BE2C (cell line): ENCODE measurements around the gene SMIM35.

ENCODE experiments used
- DNase-seq: peaks from one replicate; pipeline ENCODE4 v3.0.0-alpha.2; 2020
- H3K27me3 ChIP-seq: fragments of 250-450 bp; sonication (Bioruptor Pico); 2 replicates; pipeline ENCODE4 v1.5.1; 2020; ENCODE audit warnings: mild to moderate bottlenecking
- H3K36me3 ChIP-seq: fragments of 250-450 bp; sonication (Bioruptor Pico); 2 replicates; pipeline ENCODE4 v1.5.1; 2020; ENCODE audit warnings: mild to moderate bottlenecking
- H3K4me1 ChIP-seq: fragments of 250-450 bp; sonication (Bioruptor Pico); 2 replicates; pipeline ENCODE4 v1.5.1; 2020
- H3K4me3 ChIP-seq: 2 replicates; pipeline ENCODE4 v1.5.1; 2011; ENCODE audit warnings: low read depth, low read length
- H3K9me3 ChIP-seq: fragments of 250-450 bp; sonication (Bioruptor Pico); 2 replicates; pipeline ENCODE4 v1.5.1; 2020
- TF ChIP-seq, protein P1 (sequence below): IDR thresholded peaks from 2 replicates; pipeline ENCODE4 v1.5.1; 2012; ENCODE audit warnings: mild to moderate bottlenecking, low read depth, low read length

SMIM35 gene

DNA sequence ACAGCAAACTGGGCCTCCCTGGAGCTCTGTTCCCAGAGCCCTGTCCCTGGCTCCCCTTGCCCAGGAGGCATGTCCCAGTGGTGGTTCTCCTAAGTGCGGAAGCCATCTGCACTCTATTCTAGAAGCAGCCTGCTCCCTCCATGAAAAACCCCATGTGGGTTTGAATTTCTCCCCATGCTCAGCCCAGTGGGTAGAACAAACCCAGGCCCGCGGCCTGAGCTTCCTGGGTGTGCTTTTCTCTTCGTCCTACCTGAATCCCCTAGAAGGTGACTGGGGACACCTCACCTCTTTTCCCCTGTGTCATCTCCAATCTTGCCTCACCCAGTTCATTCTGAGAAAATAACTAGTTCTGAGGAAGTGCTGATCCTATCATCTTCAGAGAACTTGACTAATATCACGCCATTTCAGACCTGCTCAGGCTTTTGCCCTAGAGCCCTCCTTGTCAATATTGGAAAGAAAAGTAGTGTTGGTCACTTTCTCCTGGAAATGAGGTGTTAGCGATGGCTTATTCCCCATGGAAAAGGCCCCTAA lies 84.7 kb downstream of the SMIM35 start:
- Histone ChIP-seq H3K4me1 (no peaks in the 10 kb centered on the region), H3K36me3 (no peaks in the 10 kb centered on the region), H3K9me3 (no peaks in the 10 kb centered on the region), H3K27me3 (0 out of 2 replicates have a peak, but pooled peaks cover 4% of the 10 kb centered on the region), H3K4me3 (no peak overlapping the region)
- TF ChIP-seq, protein P1, sequence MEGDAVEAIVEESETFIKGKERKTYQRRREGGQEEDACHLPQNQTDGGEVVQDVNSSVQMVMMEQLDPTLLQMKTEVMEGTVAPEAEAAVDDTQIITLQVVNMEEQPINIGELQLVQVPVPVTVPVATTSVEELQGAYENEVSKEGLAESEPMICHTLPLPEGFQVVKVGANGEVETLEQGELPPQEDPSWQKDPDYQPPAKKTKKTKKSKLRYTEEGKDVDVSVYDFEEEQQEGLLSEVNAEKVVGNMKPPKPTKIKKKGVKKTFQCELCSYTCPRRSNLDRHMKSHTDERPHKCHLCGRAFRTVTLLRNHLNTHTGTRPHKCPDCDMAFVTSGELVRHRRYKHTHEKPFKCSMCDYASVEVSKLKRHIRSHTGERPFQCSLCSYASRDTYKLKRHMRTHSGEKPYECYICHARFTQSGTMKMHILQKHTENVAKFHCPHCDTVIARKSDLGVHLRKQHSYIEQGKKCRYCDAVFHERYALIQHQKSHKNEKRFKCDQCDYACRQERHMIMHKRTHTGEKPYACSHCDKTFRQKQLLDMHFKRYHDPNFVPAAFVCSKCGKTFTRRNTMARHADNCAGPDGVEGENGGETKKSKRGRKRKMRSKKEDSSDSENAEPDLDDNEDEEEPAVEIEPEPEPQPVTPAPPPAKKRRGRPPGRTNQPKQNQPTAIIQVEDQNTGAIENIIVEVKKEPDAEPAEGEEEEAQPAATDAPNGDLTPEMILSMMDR: no peak
- no peak for DNase-seq

DNA sequence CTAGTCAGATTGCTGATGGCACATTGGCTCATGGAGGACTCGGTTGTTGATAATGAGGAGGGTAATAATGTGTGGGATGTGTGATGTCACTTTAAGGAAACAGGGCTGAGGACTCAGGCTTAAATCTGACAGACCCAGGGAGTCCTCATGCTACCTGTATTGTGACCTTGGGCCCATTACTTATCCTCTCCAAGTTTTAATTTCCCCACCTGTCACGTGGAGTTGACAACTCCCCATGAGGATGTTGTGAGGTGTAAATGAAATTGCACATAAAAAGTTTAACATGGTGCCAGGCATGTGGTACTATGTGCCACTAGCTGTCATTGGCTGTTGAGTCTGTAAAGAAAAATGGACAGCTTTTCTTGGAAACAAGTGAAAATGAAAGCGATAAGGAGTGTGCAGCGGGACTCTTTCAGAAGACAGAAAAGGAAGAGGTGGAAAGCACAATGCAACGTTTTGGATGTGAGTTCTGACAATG lies 85.2 kb downstream of the SMIM35 start:
- Histone ChIP-seq H3K9me3 (no peaks in the 10 kb centered on the region), H3K27me3 (0 out of 2 replicates have a peak, but pooled peaks cover 4% of the 10 kb centered on the region), H3K4me3 (no peak overlapping the region), H3K4me1 (no peaks in the 10 kb centered on the region), H3K36me3 (no peaks in the 10 kb centered on the region)
- DNase-seq: no peak
- TF ChIP-seq, protein P1: no peak

DNA sequence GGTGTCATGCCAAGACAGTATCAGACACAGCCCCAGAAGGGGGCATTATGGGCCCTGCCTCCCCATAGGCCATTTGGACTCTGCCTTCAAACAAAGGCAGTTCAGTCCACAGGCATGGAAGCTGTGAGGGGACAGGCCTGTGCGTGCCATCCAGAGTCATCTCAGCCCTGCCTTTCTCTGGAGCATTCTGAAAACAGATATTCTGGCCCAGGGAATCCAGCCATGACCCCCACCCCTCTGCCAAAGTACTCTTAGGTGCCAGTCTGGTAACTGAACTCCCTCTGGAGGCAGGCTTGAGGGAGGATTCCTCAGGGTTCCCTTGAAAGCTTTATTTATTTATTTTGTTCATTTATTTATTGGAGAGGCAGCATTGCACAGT lies 85.9 kb downstream of the SMIM35 start:
- no peaks in the 10 kb centered on the region for H3K4me1 ChIP-seq
- H3K36me3 ChIP-seq: no peaks in the 10 kb centered on the region
- H3K27me3 ChIP-seq: 0 out of 2 replicates have a peak, but pooled peaks cover 4% of the 10 kb centered on the region
- DNase-seq: no peak
- no peak overlapping the region for H3K4me3 ChIP-seq
- H3K9me3 ChIP-seq: no peaks in the 10 kb centered on the region
- TF ChIP-seq, protein P1: no peak

DNA sequence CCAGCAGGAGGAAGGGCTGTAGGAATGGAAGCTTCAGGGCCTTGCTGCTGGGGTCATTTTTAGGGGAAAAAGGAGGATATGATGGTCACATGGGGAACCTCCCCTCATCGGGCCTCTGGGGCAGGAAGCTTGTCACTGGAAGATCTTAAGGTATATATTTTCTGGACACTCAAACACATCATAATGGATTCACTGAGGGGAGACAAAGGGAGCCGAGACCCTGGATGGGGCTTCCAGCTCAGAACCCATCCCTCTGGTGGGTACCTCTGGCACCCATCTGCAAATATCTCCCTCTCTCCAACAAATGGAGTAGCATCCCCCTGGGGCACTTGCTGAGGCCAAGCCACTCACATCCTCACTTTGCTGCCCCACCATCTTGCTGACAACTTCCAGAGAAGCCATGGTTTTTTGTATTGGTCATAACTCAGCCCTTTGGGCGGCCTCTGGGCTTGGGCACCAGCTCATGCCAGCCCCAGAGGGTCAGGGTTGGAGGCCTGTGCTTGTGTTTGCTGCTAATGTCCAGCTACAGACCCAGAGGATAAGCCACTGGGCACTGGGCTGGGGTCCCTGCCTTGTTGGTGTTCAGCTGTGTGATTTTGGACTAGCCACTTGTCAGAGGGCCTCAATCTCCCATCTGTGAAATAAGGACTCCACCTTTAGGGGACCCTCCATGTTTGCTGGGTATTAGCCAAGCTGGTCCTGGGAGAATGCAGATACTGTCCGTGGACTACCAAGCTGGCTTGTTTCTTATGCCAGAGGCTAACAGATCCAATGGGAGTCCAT lies 86.5 kb downstream of the SMIM35 start:
- H3K36me3 ChIP-seq: no peaks in the 10 kb centered on the region
- TF ChIP-seq, protein P1: no peak
- H3K27me3 ChIP-seq: 0 out of 2 replicates have a peak, but pooled peaks cover 4% of the 10 kb centered on the region
- DNase-seq: no peak
- no peak overlapping the region for H3K4me3 ChIP-seq
- H3K4me1 ChIP-seq: no peaks in the 10 kb centered on the region
- no peaks in the 10 kb centered on the region for H3K9me3 ChIP-seq

DNA sequence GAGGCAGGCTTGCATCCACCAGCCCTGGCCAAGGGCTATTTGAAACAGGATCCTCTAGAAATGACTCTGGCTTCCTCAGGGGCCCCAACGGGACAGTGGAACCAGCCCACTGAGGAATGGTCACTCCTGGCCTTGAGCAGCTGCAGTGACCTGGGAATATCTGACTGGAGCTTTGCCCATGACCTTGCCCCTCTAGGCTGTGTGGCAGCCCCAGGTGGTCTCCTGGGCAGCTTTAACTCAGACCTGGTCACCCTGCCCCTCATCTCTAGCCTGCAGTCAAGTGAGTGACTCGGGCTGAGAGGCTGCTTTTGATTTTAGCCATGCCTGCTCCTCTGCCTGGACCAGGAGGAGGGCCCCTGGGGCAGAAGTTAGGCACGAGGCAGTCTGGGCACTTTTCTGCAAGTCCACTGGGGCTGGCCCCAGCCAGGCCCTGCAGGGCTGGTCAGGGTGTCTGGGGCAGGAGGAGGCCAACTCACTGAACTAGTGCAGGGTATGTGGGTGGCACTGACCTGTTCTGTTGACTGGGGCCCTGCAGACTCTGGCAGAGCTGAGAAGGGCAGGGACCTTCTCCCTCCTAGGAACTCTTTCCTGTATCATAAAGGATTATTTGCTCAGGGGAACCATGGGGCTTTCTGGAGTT lies 87.3 kb downstream of the SMIM35 start:
- H3K4me3 ChIP-seq: no peak overlapping the region
- no peaks in the 10 kb centered on the region for H3K27me3 ChIP-seq
- TF ChIP-seq, protein P1: no peak
- no peaks in the 10 kb centered on the region for H3K4me1 ChIP-seq
- H3K36me3 ChIP-seq: no peaks in the 10 kb centered on the region
- H3K9me3 ChIP-seq: no peaks in the 10 kb centered on the region
- no peak for DNase-seq
